Peyer's patch (tissue), 4 donors: ENCODE results near the gene BICD2. TPM values are rescaled to one million over a fixed set of nuclear protein-coding genes. Genes with fewer than 3 reads are reported as not detected.

Experiments
- DNase-seq, 3 donors: peaks; one replicate each; pipeline ENCODE4 v3.0.0-alpha.2; 2017 to 2019
- H3K27ac ChIP-seq, 4 donors: fragments of 200-600 bp; sonication (generic); one replicate each; pipeline ENCODE4 v1.5.1; 2016 to 2019
- H3K27me3 ChIP-seq, 2 donors: fragments of 200-600 bp; sonication (generic); one replicate each; pipeline ENCODE4 v1.5.1; 2019
- H3K36me3 ChIP-seq, 3 donors: fragments of 200-600 bp; sonication (generic); one replicate each; pipeline ENCODE4 v1.5.1; 2016 to 2019
- H3K4me1 ChIP-seq, 4 donors: fragments of 200-600 bp; sonication (generic); one replicate each; pipeline ENCODE4 v1.5.1; 2016 to 2019
- H3K4me3 ChIP-seq, 4 donors: fragments of 200-600 bp; sonication (generic); 1 replicate in 3 of 4; 2 replicates in 1 of 4; pipeline ENCODE4 v1.5.1; 2016 to 2019; ENCODE audit warnings: mild to moderate bottlenecking in 1 of 4
- H3K9me3 ChIP-seq, 4 donors: fragments of 200-600 bp; sonication (generic); one replicate each; pipeline ENCODE4 v1.5.1; 2016 to 2019; ENCODE audit warnings: mild to moderate bottlenecking in 1 of 4
- POLR2A ChIP-seq, 2 donors: fragments of 450-650 bp; IDR thresholded peaks; one replicate each; pipeline ENCODE4 v1.5.1; 2017; ENCODE audit warnings: antibody characterized with exemption in 2 of 2, mild to moderate bottlenecking in 2 of 2, moderate library complexity in 2 of 2
- total RNA-seq, 4 donors: library from RNA; depleted of rRNA; stranded (reverse); fragments of >200 nt; gene quantifications; one replicate each; pipeline ENCODE4 v1.1.0, GENCODE V29; 2016
- TF ChIP-seq, protein P1 (sequence below), 6 experiments: fragments of 450-650 bp in 4 of 6; fragments of 200-600 bp in 2 of 6; sonication (generic) in 1 of 6; IDR thresholded peaks; one replicate each; pipeline ENCODE4 v1.5.1; 2017 to 2019; ENCODE audit warnings: antibody characterized with exemption in 6 of 6, mild to moderate bottlenecking in 3 of 6, moderate library complexity in 1 of 6

BICD2 gene
- total RNA-seq, 4 donors from 2014 or later: 4.2 to 41.3 (median 8.8) TPM

DNA sequence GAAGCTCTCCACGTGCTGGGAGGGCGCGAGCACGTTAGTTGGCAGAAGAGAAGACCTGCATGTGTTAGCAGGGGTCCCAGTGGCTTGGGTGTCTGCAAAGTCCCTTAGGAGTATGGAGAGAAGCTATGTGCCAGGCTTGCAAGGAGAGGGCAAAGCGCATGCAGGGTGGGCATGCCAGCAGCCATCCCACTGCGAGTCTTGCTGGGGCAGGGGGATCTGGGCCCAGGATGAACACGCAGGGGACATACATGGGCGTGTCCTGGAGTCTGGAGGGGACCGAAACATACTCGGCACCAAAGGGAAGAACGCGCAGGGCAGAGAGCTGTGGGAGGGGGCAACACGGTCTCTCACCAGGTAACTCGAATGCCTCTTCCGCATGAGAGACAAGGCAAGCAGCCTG is 51.1 kb downstream of the BICD2 start:
- no peak overlapping the region for H3K27ac ChIP-seq
- no peaks in the 10 kb centered on the region for H3K27me3 ChIP-seq
- peaks cover 0 to 8% (median 4%) of the 10 kb centered on the region in 4 donors for H3K4me1 ChIP-seq
- no peak for TF ChIP-seq POLR2A (IDR thresholded peaks at IDR 0.05)
- TF ChIP-seq, protein P1, sequence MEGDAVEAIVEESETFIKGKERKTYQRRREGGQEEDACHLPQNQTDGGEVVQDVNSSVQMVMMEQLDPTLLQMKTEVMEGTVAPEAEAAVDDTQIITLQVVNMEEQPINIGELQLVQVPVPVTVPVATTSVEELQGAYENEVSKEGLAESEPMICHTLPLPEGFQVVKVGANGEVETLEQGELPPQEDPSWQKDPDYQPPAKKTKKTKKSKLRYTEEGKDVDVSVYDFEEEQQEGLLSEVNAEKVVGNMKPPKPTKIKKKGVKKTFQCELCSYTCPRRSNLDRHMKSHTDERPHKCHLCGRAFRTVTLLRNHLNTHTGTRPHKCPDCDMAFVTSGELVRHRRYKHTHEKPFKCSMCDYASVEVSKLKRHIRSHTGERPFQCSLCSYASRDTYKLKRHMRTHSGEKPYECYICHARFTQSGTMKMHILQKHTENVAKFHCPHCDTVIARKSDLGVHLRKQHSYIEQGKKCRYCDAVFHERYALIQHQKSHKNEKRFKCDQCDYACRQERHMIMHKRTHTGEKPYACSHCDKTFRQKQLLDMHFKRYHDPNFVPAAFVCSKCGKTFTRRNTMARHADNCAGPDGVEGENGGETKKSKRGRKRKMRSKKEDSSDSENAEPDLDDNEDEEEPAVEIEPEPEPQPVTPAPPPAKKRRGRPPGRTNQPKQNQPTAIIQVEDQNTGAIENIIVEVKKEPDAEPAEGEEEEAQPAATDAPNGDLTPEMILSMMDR (IDR thresholded peaks at IDR 0.05): no peak
- no peak overlapping the region for H3K4me3 ChIP-seq
- no peak for DNase-seq
- H3K36me3 ChIP-seq: peaks cover 0 to 53% (median 0%) of the 10 kb centered on the region in 3 donors
- H3K9me3 ChIP-seq: no peaks in the 10 kb centered on the region

DNA sequence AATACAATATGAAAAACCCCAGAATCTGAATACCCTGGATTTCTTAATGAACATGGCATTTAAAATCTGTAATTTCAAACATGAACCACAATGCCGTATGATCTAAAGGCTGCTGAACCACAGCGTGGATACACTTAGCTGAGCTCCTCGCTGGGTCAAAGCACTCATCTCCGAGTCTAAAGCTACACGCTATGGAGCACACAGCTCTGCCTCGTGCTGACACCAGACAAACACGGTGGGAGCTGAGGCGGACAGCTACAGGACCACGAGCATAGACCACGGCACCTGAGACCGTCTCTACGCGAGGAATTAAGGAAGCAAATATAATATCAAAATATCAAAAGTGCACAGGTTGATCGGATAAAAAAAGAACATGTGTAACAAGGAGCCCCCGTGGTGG is 51.9 kb downstream of the BICD2 start:
- Histone ChIP-seq H3K9me3 (no peaks in the 10 kb centered on the region), H3K27me3 (no peaks in the 10 kb centered on the region), H3K27ac (no peak overlapping the region), H3K4me1 (peaks cover 0 to 8% (median under 1%) of the 10 kb centered on the region in 4 donors), H3K4me3 (no peak overlapping the region), H3K36me3 (peaks cover 0 to 46% (median 0%) of the 10 kb centered on the region in 3 donors)
- no peak for DNase-seq
- TF ChIP-seq POLR2A (IDR thresholded peaks at IDR 0.05): no peak
- TF ChIP-seq, protein P1 (IDR thresholded peaks at IDR 0.05): no peak

DNA sequence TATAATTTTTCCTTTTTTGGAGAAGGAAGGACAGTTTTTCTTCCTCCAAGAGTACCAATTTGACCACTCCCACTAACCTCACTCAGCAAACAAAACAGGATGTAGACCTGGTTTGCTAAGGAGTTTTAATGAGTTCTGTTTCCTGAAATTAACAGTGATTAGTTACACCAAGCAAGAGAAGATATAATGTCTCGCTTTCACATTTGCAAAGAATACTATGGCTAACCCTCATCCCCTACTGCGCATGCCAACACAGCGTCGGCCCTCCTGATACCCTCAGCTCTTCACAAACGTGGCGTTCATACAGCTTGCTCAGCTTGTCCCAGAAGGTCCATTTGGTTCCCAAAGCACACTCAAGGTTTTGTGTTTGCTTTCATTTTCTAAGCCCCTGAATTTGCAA is 52.8 kb downstream of the BICD2 start:
- Histone ChIP-seq H3K9me3 (no peaks in the 10 kb centered on the region), H3K27me3 (no peaks in the 10 kb centered on the region), H3K4me3 (no peak overlapping the region), H3K27ac (peak overlapping the region in 3 of 4 donors; percentile 48 to 50 (median 49)), H3K4me1 (peaks cover 0 to 8% (median 0%) of the 10 kb centered on the region in 4 donors), H3K36me3 (peaks cover 0 to 38% (median 0%) of the 10 kb centered on the region in 3 donors)
- no peak for TF ChIP-seq POLR2A (IDR thresholded peaks at IDR 0.05)
- TF ChIP-seq, protein P1 (IDR thresholded peaks at IDR 0.05): no peak
- DNase-seq: no peak

DNA sequence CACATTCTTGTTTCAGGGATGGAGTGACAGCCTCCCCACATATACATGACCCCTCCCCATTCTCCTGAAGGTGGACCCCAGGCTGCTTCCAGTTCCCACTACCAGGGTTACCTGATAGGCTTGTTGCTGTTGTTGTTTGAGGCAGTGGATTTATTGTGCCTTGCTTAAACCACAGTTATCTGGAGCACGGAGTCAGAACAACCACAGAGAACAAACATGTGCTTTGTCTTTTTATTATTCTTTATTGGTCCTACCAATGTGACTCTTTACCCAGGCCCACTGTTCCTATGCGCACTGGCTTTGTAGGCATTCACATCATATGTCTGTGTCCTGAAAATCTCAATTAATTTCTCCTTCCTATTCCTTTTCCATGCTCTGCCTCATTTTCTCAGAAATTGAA is 53.5 kb downstream of the BICD2 start:
- Histone ChIP-seq H3K4me1 (peaks cover 0 to 8% (median 0%) of the 10 kb centered on the region in 4 donors), H3K9me3 (no peaks in the 10 kb centered on the region), H3K27me3 (no peaks in the 10 kb centered on the region), H3K27ac (no peak overlapping the region), H3K4me3 (no peak overlapping the region), H3K36me3 (peaks cover 0 to 38% (median 0%) of the 10 kb centered on the region in 3 donors)
- no peak for TF ChIP-seq POLR2A (IDR thresholded peaks at IDR 0.05)
- TF ChIP-seq, protein P1 (IDR thresholded peaks at IDR 0.05): no peak
- no peak for DNase-seq

DNA sequence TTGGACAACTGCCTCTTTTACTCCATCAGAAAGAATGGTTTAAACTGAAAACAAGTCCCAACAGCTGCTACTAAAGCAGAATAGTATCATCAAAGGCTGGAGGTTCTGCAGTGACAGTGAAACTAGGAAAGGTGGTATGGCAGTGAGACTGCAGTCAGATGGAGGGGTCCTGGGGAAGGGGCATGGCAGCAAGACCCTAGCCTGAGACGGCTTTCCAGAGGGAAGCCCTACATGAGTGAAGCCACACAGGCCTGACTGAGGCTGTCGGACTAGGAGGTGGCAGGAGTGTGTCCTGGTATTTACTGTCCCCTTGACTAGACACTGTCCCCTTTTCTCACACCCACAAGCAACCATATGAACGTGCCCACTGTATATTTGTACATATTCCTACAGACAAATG is 54.3 kb downstream of the BICD2 start:
- no peak for DNase-seq
- no peak for TF ChIP-seq POLR2A (IDR thresholded peaks at IDR 0.05)
- TF ChIP-seq, protein P1 (IDR thresholded peaks at IDR 0.05): no peak
- Histone ChIP-seq H3K4me1 (peaks cover 0 to 8% (median 0%) of the 10 kb centered on the region in 4 donors), H3K36me3 (peaks cover 0 to 33% (median 0%) of the 10 kb centered on the region in 3 donors), H3K4me3 (no peak overlapping the region), H3K27me3 (no peaks in the 10 kb centered on the region), H3K27ac (no peak overlapping the region), H3K9me3 (no peaks in the 10 kb centered on the region)

DNA sequence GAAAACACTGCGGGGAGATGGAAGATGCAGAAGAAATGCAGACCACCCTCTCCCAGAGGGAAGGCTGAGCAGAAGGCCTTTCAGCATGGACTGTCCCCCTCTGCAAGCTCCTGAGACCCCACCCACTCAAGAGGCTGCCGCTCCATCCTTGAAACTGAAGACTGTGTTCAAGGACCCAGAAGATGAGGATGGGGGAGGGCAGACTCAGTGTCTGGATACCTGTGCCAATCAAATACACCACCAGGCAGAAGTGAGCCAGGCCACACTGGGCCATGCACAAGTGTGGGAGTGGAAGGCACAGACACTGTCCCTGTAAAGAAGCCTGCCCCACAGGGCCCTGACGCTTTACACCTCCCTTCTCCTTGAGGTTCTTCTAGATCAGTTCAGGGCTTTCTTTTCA is 54.7 kb downstream of the BICD2 start:
- no peak for DNase-seq
- TF ChIP-seq, protein P1 (IDR thresholded peaks at IDR 0.05): no peak
- TF ChIP-seq POLR2A (IDR thresholded peaks at IDR 0.05): no peak
- H3K36me3 ChIP-seq: peaks cover 0 to 29% (median 0%) of the 10 kb centered on the region in 3 donors

More for the DNA sequence above, 54.7 kb downstream of the BICD2 start:
- Histone ChIP-seq H3K27ac (no peak overlapping the region), H3K4me3 (no peak overlapping the region), H3K4me1 (peaks cover 0 to 8% (median 0%) of the 10 kb centered on the region in 4 donors), H3K27me3 (no peaks in the 10 kb centered on the region), H3K9me3 (no peaks in the 10 kb centered on the region)
